ENCODE results near the gene SOX6. TPM values are rescaled to one million over a fixed set of nuclear protein-coding genes. Genes with fewer than 3 reads are reported as not detected.

Gene SOX6
- total RNA-seq, 4 donors from 2014 or later, result 1.7 to 3.6 (median 3.2) TPM

- no peak overlapping the region for H3K4me3 ChIP-seq
- H3K36me3 ChIP-seq, result no peaks in the 10 kb centered on the region
- no peak for DNase-seq (ENCODE audit: extremely low spot score)
- intact Hi-C loops (cut with DNase I), result no loop called here
- no peaks in the 10 kb centered on the region for H3K27me3 ChIP-seq
- H3K9me3 ChIP-seq, result no peaks in the 10 kb centered on the region
- TF ChIP-seq CTCF (IDR thresholded peaks at IDR 0.05), result no peak
- no peak for TF ChIP-seq EP300 (IDR thresholded peaks at IDR 0.05)
- no peak for TF ChIP-seq POLR2A (IDR thresholded peaks at IDR 0.05; ENCODE audit: low read depth)
- no peak for TF ChIP-seq POLR2AphosphoS5 (IDR thresholded peaks at IDR 0.05)
- H3K27ac ChIP-seq (replicated peaks in 1 of 4), result no peak overlapping the region
- H3K4me1 ChIP-seq, result no peaks in the 10 kb centered on the region
Measured at GRCh38 chr11:16385099-16385498, 28.8 kb upstream of the SOX6 start.

GRCh38 chr11:16382638-16383380, 26.5 kb upstream of the SOX6 start:
- WGBS, result 77% methylated on average over 2 of the region's 2 CpGs
- Histone ChIP-seq H3K27me3 (no peaks in the 10 kb centered on the region), H3K4me1 (no peaks in the 10 kb centered on the region), H3K27ac (replicated peaks in 1 of 4) (no peak overlapping the region), H3K36me3 (no peaks in the 10 kb centered on the region), H3K4me3 (no peak overlapping the region), H3K9me3 (no peaks in the 10 kb centered on the region)
- intact Hi-C loops (cut with DNase I), result no loop called here
- DNase-seq (ENCODE audit: extremely low spot score), result no peak
- TF ChIP-seq POLR2AphosphoS5 (IDR thresholded peaks at IDR 0.05) (no peak), CTCF (IDR thresholded peaks at IDR 0.05) (no peak), POLR2A (IDR thresholded peaks at IDR 0.05; ENCODE audit: low read depth) (no peak)

- Histone ChIP-seq H3K4me1 (no peaks in the 10 kb centered on the region), H3K36me3 (no peaks in the 10 kb centered on the region), H3K9me3 (no peaks in the 10 kb centered on the region), H3K4me3 (no peak overlapping the region), H3K27me3 (no peaks in the 10 kb centered on the region), H3K27ac (replicated peaks in 1 of 4) (no peak overlapping the region)
- intact Hi-C loops (cut with DNase I), result no loop called here
- TF ChIP-seq POLR2AphosphoS5 (IDR thresholded peaks at IDR 0.05) (no peak), EP300 (IDR thresholded peaks at IDR 0.05) (no peak), POLR2A (IDR thresholded peaks at IDR 0.05; ENCODE audit: low read depth) (no peak), CTCF (IDR thresholded peaks at IDR 0.05) (no peak)
- no peak for DNase-seq (ENCODE audit: extremely low spot score)
- 80% methylated on average over 5 of the region's 5 CpGs for WGBS
Measured at GRCh38 chr11:16382186-16382585, 25.8 kb upstream of the SOX6 start.

GRCh38 chr11:16380941-16381568, 24.7 kb upstream of the SOX6 start:
- no peaks in the 10 kb centered on the region for H3K4me1 ChIP-seq
- TF ChIP-seq POLR2AphosphoS5 (IDR thresholded peaks at IDR 0.05) (no peak), EP300 (IDR thresholded peaks at IDR 0.05) (no peak), POLR2A (IDR thresholded peaks at IDR 0.05; ENCODE audit: low read depth) (no peak), CTCF (IDR thresholded peaks at IDR 0.05) (no peak)
- H3K27ac ChIP-seq (replicated peaks in 1 of 4), result no peak overlapping the region
- H3K4me3 ChIP-seq, result no peak overlapping the region
- H3K27me3 ChIP-seq, result no peaks in the 10 kb centered on the region
- intact Hi-C loops (cut with DNase I), result no loop called here
- DNase-seq (ENCODE audit: extremely low spot score), result no peak
- no peaks in the 10 kb centered on the region for H3K9me3 ChIP-seq
- no peaks in the 10 kb centered on the region for H3K36me3 ChIP-seq

Measured in esophagus muscularis mucosa (tissue), 4 donors.